ENCODE data around the gene CHST11.

DNA sequence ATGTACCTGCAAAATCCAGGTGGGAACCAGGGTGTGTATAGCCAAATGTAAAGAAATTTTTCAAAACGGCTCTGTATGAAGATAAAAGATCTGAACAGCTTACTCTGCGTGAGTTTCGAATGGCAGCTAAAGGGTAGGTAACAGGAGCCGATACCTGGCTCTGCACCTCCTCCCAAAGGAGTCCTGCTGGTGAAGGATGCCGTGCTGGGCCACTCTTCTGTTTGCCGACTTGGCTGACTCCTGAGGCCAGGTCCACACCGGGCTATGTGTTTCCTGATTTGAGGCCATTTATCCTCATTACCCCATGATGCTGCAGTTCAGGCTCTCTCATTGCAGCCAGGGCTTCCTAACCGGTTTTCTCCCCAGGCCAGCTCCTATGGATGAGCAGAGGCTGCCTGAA, 256.7 kb downstream of the CHST11 start:
- no peak for TF ChIP-seq EZH2 (IDR thresholded peaks at IDR 0.05; ENCODE audit: low read length)
- TF ChIP-seq, protein P1, sequence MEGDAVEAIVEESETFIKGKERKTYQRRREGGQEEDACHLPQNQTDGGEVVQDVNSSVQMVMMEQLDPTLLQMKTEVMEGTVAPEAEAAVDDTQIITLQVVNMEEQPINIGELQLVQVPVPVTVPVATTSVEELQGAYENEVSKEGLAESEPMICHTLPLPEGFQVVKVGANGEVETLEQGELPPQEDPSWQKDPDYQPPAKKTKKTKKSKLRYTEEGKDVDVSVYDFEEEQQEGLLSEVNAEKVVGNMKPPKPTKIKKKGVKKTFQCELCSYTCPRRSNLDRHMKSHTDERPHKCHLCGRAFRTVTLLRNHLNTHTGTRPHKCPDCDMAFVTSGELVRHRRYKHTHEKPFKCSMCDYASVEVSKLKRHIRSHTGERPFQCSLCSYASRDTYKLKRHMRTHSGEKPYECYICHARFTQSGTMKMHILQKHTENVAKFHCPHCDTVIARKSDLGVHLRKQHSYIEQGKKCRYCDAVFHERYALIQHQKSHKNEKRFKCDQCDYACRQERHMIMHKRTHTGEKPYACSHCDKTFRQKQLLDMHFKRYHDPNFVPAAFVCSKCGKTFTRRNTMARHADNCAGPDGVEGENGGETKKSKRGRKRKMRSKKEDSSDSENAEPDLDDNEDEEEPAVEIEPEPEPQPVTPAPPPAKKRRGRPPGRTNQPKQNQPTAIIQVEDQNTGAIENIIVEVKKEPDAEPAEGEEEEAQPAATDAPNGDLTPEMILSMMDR (optimal IDR thresholded peaks at IDR 0.05 in 1 of 3, IDR thresholded peaks at IDR 0.05 in 1 of 3, conservative IDR thresholded peaks at IDR 0.05 in 1 of 3; ENCODE audit: extremely low read depth in 1 of 3, insufficient read depth in 2 of 3, low read length in 3 of 3) = no peak
